Measurements from ENCODE around the gene HCN2.

Gene HCN2

DNA sequence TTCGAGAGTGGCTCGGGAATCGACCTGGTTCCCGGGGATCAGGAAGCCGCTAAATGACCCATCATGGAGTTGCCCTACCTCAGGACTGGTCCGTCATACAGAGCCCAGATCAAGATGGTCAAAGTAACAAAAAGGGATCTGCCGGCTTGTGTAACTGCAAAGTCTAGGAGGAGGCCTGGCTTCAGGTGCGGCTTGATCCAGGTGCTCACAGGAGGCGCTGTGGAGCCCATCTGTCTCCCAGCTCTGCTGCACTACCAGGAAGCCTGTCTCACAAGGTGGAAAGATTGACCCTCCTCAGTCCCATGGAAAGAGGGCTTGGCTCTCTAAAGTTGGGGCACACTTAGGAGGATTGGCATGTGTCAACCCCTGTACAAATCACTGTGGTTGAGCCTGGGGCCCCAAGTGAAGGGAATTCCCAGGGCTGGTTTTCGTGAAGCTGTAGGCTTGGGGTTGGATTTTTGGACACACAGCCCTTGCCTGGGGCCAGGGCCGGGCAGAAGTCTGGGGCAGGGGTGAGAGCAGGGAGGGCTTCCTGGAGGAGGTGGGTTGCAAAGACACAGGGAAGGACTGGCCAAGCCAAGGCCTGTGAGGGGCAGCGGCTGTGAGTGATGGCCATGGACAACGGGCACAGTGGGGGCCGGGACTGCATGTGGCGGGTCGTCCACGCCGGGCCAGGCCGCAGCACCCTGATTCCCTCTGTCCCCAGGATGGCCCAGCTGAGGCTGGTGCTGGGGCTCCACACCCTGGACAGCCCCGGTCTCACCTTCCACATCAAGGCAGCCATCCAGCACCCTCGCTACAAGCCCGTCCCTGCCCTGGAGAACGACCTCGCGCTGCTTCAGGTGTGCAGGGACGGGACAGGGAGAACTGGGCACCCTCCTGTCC lies 41.6 kb upstream of the HCN2 start:
- TF ChIP-seq, protein P1, sequence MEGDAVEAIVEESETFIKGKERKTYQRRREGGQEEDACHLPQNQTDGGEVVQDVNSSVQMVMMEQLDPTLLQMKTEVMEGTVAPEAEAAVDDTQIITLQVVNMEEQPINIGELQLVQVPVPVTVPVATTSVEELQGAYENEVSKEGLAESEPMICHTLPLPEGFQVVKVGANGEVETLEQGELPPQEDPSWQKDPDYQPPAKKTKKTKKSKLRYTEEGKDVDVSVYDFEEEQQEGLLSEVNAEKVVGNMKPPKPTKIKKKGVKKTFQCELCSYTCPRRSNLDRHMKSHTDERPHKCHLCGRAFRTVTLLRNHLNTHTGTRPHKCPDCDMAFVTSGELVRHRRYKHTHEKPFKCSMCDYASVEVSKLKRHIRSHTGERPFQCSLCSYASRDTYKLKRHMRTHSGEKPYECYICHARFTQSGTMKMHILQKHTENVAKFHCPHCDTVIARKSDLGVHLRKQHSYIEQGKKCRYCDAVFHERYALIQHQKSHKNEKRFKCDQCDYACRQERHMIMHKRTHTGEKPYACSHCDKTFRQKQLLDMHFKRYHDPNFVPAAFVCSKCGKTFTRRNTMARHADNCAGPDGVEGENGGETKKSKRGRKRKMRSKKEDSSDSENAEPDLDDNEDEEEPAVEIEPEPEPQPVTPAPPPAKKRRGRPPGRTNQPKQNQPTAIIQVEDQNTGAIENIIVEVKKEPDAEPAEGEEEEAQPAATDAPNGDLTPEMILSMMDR (IDR thresholded peaks at IDR 0.05), result no peak

DNA sequence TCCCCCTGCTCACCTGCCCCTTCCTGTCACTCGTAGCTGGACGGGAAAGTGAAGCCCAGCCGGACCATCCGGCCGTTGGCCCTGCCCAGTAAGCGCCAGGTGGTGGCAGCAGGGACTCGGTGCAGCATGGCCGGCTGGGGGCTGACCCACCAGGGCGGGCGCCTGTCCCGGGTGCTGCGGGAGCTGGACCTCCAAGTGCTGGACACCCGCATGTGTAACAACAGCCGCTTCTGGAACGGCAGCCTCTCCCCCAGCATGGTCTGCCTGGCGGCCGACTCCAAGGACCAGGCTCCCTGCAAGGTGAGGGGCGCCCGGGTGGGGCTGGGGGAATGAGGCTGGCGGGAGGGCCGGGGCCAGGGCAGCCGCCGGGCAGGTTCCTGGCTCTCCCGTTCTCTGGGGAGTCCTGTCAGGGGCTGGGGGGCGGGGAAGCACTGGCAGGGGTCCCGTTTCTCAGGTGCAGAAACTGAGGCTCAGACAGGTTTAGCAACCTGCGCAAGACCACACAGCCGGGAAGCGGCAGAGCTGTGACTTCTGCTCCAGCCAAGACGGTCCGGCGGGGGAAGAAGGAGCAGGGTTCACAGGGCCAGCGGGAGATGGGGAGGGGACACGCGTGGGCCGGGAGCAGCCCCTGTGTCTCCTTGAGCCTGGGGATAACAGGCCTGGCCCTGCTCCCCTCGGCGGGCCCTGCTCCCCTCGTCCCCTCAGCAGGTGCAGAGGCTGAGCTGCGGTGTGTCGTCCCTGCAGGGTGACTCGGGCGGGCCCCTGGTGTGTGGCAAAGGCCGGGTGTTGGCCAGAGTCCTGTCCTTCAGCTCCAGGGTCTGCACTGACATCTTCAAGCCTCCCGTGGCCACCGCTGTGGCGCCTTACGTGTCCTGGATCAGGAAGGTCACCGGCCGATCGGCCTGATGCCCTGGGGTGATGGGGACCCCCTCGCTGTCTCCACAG lies 40.5 kb upstream of the HCN2 start:
- TF ChIP-seq, protein P1 (IDR thresholded peaks at IDR 0.05), result no peak

GRCh38 chr19:554817-555216 lies 34.9 kb upstream of the HCN2 start:
- TF ChIP-seq, protein P1 (IDR thresholded peaks at IDR 0.05), result no peak

- TF ChIP-seq, protein P1 (IDR thresholded peaks at IDR 0.05), result no peak
These were observed 34.2 kb upstream of the HCN2 start for GRCh38 chr19:555474-555808.

DNA sequence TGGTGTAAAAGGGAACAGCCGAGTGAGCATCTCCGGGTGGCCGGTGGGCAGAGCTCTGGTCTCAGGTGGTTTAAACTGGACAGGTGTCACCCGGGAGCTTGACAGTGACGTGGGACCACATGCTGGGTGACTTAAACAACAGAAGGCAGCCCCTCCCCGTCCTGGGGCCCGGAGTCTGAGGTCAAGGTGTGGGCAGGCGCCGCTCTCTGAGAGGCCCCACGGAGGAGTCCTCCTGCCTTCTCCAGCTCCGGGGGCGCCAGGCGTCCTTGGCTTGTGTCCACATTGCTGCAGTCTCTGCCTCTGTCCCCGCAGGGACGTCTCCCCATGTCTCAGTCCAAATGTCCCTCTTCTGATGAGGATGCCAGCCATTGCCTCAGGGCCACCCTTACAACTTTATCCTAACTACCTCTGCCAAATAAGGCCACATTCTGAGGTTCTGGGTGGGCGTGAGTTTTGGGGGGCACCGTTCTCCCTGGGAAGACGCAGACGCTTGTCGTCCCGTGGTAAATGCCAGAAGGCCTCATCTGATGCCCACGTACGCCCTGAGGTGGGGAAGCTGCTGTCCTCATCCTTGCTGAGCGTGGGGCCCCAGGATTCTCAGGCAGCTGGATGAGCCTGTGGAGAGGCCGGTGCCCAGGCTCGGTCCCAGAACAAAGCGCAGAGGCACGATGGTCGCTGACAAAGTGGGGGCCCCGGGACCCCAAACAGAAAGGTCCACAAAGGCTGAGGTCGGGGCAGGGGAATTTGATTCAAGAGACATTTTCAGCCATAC lies 32.9 kb upstream of the HCN2 start:
- TF ChIP-seq, protein P1 (IDR thresholded peaks at IDR 0.05), result no peak

GRCh38 chr19:558770-559439 lies 30.8 kb upstream of the HCN2 start:
- TF ChIP-seq, protein P1 (IDR thresholded peaks at IDR 0.05), result no peak

All from LNCAP (cell line).